ENCODE data around the gene VTN.

VTN gene

GRCh38 chr17:28402844-28403243 is 32.7 kb upstream of the VTN start:
- TF ChIP-seq BACH2 (CRISPR knock-in tag; IDR thresholded peaks at IDR 0.05; ENCODE audit: borderline replicate concordance) (no peak), CSDC2 (CRISPR knock-in tag; IDR thresholded peaks at IDR 0.05) (no peak), ZC3H10 (CRISPR knock-in tag; IDR thresholded peaks at IDR 0.05) (no peak), OSR1 (CRISPR knock-in tag; IDR thresholded peaks at IDR 0.05) (no peak), ARNTL (CRISPR knock-in tag; IDR thresholded peaks at IDR 0.05; ENCODE audit: borderline replicate concordance, low read depth) (no peak), ZNF8 (CRISPR knock-in tag; IDR thresholded peaks at IDR 0.05) (no peak), ISL1 (CRISPR knock-in tag; IDR thresholded peaks at IDR 0.05) (no peak), ZNF70 (CRISPR knock-in tag; IDR thresholded peaks at IDR 0.05) (no peak), ESRRG (CRISPR knock-in tag; IDR thresholded peaks at IDR 0.05) (no peak), CREB5 (CRISPR knock-in tag; IDR thresholded peaks at IDR 0.05; ENCODE audit: low read depth) (no peak), ZNF565 (CRISPR knock-in tag; conservative IDR thresholded peaks at IDR 0.05; ENCODE audit: low read depth) (no peak), SNAI2 (CRISPR knock-in tag; IDR thresholded peaks at IDR 0.05) (no peak)
- TF ChIP-seq, protein P1, sequence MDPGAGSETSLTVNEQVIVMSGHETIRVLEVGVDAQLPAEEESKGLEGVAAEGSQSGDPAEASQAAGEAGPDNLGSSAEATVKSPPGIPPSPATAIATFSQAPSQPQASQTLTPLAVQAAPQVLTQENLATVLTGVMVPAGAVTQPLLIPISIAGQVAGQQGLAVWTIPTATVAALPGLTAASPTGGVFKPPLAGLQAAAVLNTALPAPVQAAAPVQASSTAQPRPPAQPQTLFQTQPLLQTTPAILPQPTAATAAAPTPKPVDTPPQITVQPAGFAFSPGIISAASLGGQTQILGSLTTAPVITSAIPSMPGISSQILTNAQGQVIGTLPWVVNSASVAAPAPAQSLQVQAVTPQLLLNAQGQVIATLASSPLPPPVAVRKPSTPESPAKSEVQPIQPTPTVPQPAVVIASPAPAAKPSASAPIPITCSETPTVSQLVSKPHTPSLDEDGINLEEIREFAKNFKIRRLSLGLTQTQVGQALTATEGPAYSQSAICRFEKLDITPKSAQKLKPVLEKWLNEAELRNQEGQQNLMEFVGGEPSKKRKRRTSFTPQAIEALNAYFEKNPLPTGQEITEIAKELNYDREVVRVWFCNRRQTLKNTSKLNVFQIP (CRISPR knock-in tag; IDR thresholded peaks at IDR 0.05; ENCODE audit: borderline replicate concordance, low read depth), result no peak
- no peak for ATAC-seq

GRCh38 chr17:28402224-28402630 is 32.1 kb upstream of the VTN start:
- TF ChIP-seq CREB5 (CRISPR knock-in tag; IDR thresholded peaks at IDR 0.05; ENCODE audit: low read depth) (no peak), ZNF565 (CRISPR knock-in tag; conservative IDR thresholded peaks at IDR 0.05; ENCODE audit: low read depth) (no peak), TSHZ2 (CRISPR knock-in tag; IDR thresholded peaks at IDR 0.05) (no peak), OSR1 (CRISPR knock-in tag; IDR thresholded peaks at IDR 0.05) (no peak), SNAI2 (CRISPR knock-in tag; IDR thresholded peaks at IDR 0.05) (no peak), CSRNP3 (CRISPR knock-in tag; IDR thresholded peaks at IDR 0.05) (no peak), TOX (CRISPR knock-in tag; IDR thresholded peaks at IDR 0.05; ENCODE audit: borderline replicate concordance) (no peak), PPARA (CRISPR knock-in tag; IDR thresholded peaks at IDR 0.05; ENCODE audit: borderline replicate concordance) (no peak), ZC3H10 (CRISPR knock-in tag; IDR thresholded peaks at IDR 0.05) (no peak)
- no peak for ATAC-seq

DNA sequence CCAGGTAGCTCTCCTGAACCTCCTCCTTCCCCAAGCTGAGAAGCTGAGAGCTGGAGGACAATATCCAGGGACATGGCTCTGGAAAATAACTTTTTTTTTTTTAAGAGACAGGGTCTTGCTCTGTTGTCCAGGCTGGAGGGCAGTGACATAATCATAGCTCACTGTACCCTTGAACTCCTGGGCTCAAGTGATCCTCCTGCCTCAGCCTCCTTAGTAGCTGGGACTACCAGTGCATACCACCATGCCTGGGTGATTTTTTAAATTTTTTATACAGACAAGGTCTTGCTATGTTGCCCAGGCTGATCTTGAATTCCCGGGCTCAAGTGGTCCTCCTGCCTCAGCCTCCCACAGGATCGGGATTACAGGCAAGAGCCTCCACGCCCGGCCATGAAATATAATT is 29.7 kb upstream of the VTN start:
- ATAC-seq, result no peak
- TF ChIP-seq TOX (CRISPR knock-in tag; IDR thresholded peaks at IDR 0.05; ENCODE audit: borderline replicate concordance) (no peak), GLIS3 (CRISPR knock-in tag; IDR thresholded peaks at IDR 0.05) (no peak), TSHZ2 (CRISPR knock-in tag; IDR thresholded peaks at IDR 0.05) (no peak), ZC3H10 (CRISPR knock-in tag; IDR thresholded peaks at IDR 0.05) (no peak), ZNF70 (CRISPR knock-in tag; IDR thresholded peaks at IDR 0.05) (no peak), SNAI2 (CRISPR knock-in tag; IDR thresholded peaks at IDR 0.05) (no peak), TCF4 (CRISPR knock-in tag; IDR thresholded peaks at IDR 0.05; ENCODE audit: borderline replicate concordance) (no peak), CSRNP3 (CRISPR knock-in tag; IDR thresholded peaks at IDR 0.05) (no peak), ARNTL (CRISPR knock-in tag; IDR thresholded peaks at IDR 0.05; ENCODE audit: borderline replicate concordance, low read depth) (no peak), BACH2 (CRISPR knock-in tag; IDR thresholded peaks at IDR 0.05; ENCODE audit: borderline replicate concordance) (no peak), PPARA (CRISPR knock-in tag; IDR thresholded peaks at IDR 0.05; ENCODE audit: borderline replicate concordance) (no peak), ZFP30 (CRISPR knock-in tag; IDR thresholded peaks at IDR 0.05) (no peak), CSDC2 (CRISPR knock-in tag; IDR thresholded peaks at IDR 0.05) (no peak), RARB (CRISPR knock-in tag; IDR thresholded peaks at IDR 0.05) (no peak), ZFP3 (CRISPR knock-in tag; IDR thresholded peaks at IDR 0.05) (no peak), ZNF565 (CRISPR knock-in tag; conservative IDR thresholded peaks at IDR 0.05; ENCODE audit: low read depth) (no peak)
- TF ChIP-seq, protein P1 (CRISPR knock-in tag; IDR thresholded peaks at IDR 0.05; ENCODE audit: borderline replicate concordance, low read depth), result no peak

Measured in SK-N-SH treated with all-trans-retinoic acid at 6 μM for 48 hours (cell line).